HG03064 (cell line): ENCODE data around the gene PI4KB.
A peak's percentile ranks its signal among the peaks of the same experiment; 100 is the strongest.

Source experiments
- ATAC-seq: cut with Tn5 transposase; IDR thresholded peaks from one replicate; pipeline ENCODE4 v1.9.1; 2021; ENCODE audit warnings: low read depth; ENCODE audit not compliant: unreplicated experiment

PI4KB gene

GRCh38 chr1:151346769-151347522 lies 19.7 kb upstream of the PI4KB start, which contains the start of gene RFX5:
RFX5 (minus strand) TSS chr1:151347252; CDS start chr1:151346320, 932 bp downstream.
- peak; percentile 94 for ATAC-seq

- ATAC-seq: no peak
Observed at GRCh38 chr1:151346082-151346768, 19.0 kb upstream of the PI4KB start.

GRCh38 chr1:151344291-151344690 lies 17.1 kb upstream of the PI4KB start:
- ATAC-seq: no peak

GRCh38 chr1:151343587-151343986 lies 16.4 kb upstream of the PI4KB start:
- ATAC-seq: no peak

GRCh38 chr1:151342569-151342968 lies 15.4 kb upstream of the PI4KB start:
- ATAC-seq: no peak

- no peak for ATAC-seq
Observed at GRCh38 chr1:151342021-151342420, 14.8 kb upstream of the PI4KB start.

- ATAC-seq: no peak
Observed at GRCh38 chr1:151340870-151341754, 13.9 kb upstream of the PI4KB start.

GRCh38 chr1:151336556-151336955 lies 9.3 kb upstream of the PI4KB start:
- ATAC-seq: no peak

GRCh38 chr1:151334822-151335221 lies 7.6 kb upstream of the PI4KB start:
- ATAC-seq: no peak

GRCh38 chr1:151327903-151328674 lies 873 bp upstream of the PI4KB start:
- ATAC-seq: no peak

- no peak for ATAC-seq
Observed at GRCh38 chr1:151326619-151327222, 495 bp downstream of the PI4KB start.

- ATAC-seq: no peak
Observed at GRCh38 chr1:151325646-151326429, 1.4 kb downstream of the PI4KB start.

- no peak for ATAC-seq
Observed at GRCh38 chr1:151325231-151325630, 2.0 kb downstream of the PI4KB start.

- ATAC-seq: no peak
Observed at GRCh38 chr1:151324390-151324930, 2.8 kb downstream of the PI4KB start.

GRCh38 chr1:151318975-151319374 lies 8.2 kb downstream of the PI4KB start:
- no peak for ATAC-seq

- ATAC-seq: no peak
Observed at GRCh38 chr1:151315565-151316235, 11.5 kb downstream of the PI4KB start.

- no peak for ATAC-seq
Observed at GRCh38 chr1:151314137-151314875, 12.9 kb downstream of the PI4KB start.

- ATAC-seq: no peak
Observed at GRCh38 chr1:151313501-151313900, 13.7 kb downstream of the PI4KB start.
